Activated naive CD8-positive, alpha-beta T cell treated with anti-CD3 and anti-CD28 coated beads, Interleukin-2, amount 50 U/mL, for 16 hours (primary cell): ENCODE results near the gene AMBRA1.
"Not testable (repeated sequence)": the region's sequence is repeated elsewhere in the genome, so short reads cannot be mapped to it uniquely, and the experiment has no call there.

Experiments used
- DNase-seq: peaks from one replicate; pipeline ENCODE4 v3.0.0-alpha.2; 2020; ENCODE audit warnings: low read depth, low spot score

The AMBRA1 gene

DNA sequence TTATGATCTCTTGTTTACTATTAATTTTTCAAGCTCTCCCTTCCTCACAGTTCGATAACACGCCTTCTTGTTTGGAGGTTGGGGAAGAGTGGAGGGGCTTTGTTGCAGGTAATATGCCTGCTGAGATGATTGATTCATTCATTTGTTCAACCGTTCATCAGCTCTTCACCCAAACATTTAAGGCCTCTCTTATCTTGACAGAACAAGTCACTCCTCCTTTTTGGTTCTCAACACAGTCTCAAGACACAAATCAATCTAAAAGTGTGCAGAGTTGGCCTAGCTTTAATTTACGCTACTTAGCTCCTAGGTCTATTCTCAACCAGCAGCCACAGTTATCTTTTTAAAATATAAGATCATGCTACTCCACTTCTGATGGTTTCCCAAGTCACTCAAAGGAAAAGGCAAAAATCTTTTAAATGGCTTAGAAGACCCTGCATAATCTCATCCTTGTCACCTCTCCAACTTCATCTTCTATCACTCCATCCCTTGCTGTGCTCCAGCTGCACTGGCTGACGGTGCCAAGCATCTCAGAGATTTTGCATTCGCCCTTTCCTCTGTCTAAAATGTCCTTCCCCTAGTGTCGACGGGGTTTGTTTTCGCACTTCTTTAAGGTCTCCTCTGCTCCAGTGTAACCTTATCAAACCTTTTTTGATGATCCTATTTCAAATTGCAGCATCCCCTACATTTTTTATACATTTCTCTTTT, 60.3 kb downstream of the AMBRA1 start:
- no peak for DNase-seq

DNA sequence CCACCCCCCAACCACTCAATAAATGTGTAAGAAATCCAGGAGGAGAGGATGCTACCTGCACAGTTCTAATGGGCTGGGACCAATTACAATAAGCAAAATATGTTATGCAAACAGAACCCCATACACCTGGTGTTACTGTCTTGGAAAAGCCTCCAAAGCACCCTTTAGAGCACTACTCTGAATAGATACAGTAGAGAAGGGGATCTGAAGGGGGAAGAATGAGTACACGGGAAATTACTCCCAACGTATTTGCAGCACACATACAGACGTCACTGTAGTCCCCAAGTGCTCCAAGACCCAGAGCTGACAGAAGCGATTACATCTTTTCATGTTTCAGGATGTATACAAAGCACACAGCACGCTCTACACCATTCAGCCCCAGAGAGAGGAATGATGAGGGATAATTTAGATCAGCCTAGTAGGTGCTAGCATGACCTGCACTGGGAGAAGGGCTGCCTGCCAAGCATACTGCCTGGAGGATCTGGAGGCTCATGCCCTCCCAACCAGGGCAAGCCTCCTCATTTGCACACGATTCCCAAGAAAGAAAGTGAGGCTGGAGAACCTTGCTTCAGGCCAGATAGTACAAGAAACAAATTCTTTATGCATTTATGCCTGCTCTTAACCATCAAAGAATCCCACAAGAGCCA, 63.8 kb downstream of the AMBRA1 start:
- DNase-seq, result no peak

DNA sequence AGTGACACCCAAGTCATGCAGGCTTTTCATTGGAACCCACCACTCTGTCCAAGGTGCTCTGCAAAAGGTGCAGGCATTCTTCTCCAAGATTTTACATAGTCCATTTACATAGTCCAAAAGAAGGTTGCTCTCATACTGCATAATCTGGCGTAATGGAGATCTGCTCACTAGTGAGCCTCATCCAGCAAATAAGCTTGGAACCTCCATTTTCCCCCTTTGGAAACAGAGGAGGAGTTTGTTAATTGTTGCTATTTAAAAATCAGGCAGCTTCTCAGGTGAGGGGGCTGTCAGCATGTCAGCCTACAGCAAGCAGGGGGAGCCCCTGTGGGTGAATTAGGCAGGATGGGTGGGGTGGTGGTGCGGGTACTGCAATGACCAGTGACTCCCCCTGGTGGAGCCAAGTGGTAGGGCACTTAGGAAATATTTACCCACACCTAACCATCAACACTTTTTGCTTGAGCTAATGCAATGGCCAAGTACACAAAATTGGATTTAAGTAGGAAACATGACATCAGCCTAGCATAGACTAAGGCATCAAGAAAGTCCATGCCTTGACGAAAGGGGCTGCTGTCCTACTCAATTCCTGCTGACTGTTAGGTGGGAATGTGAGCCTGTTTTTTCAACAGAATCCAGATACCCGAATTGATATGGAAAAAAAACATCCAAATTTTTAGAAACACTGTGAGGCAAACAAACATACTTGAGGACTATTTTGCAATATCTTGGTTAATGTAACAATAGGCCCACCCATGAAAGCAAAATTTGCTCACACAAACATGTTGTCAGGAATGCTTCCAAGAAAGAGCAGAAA, 64.5 kb downstream of the AMBRA1 start:
- peak; percentile 62 for DNase-seq

DNA sequence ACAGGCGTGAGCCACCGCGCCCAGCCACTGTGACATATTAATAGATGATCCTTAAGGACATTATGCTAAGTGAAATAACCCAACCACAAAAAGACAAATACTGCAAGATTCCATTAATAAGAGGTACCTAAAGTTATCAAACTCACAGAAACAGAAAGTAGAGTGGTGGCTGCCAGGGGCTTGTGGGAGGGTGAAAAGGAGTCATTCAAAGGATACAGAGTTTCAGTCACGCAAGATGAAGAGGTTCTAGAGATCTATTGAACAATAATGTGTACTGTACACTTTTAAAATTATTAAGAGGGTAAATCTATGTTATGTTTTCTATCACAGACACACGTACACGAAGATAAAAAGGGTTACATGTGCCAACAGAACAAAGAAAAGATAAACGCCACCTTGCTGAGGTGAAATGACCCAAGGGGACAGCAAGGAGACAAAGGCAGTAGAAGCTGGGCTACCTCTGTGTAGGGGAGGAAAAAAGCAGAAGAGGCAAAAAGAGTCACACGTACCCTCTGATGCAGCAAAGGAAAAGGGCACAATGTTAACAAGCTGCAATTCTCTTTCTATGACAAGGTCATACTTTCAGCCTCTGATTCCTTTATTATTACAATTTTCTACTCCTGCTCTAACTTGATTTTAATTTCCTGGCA, 65.3 kb downstream of the AMBRA1 start:
- no peak for DNase-seq

DNA sequence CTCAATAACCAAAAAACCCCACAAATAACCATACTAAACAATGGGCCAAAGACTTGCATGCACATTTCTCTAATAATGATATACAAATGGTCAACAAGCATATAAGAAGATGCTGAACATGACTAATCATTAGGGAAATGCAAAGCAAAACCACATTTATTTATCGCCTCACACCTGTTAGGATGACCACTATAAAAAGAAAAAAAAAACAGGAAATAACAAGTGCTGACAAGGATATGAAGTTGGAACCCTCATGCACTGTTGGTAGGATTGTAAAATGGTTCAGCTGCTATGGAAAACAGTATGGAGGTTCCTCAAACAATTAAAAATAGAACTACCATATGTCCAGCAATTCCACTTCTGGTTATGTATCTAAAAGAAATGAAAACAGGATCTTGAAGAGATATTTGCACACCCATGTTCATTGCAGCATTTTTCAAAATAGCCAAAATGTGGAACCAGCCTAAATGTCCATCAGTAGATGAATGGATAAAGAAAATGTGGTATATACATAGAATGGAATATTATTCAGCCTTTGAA, 66.2 kb downstream of the AMBRA1 start:
- DNase-seq, result no peak

DNA sequence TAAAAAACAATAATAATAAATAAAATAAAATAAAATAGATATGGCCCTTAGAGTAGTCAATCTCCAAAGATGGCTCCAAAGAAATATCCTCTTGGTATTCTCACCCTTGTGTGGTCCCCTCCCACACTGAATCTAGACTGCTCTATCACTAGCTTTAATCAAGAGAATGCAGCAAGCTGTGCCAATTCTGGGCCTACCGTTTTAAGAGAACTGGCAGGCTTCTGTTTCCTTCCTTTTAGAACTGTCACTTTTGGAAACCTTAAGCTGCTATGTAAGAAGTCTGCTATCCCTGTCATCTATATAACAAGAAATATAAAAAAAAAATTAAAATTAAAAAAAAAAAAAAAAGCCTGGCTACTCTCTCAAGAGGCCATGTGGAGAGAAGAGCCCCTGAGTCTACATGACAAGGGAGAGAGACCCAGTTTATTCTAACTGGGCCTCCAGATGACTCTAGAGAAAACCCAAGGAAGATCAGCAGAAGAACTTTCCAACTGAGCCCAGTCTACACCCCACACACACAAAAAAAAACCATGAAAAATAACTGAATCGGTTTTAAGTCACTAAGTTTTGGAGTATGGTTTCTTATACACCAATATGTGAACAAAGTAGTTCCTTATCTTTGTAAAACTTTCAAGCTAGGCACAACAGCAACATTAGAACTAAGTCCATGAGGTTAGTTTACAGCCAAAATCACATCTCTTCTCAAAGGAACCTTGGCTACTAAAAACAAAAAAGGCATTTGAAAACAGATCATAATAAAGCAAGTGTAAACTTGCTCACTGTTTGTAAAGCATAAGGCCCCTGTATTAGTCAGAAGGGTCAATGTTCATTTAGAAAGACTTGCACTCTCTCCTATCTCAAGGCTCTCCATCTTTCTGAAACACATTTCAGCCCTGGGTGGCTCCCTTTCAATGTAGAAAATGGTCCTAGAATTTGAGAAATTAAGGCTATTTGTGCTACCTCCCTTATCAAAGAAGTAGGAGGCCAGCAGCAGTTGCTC, 67.3 kb downstream of the AMBRA1 start:
- no peak for DNase-seq

DNA sequence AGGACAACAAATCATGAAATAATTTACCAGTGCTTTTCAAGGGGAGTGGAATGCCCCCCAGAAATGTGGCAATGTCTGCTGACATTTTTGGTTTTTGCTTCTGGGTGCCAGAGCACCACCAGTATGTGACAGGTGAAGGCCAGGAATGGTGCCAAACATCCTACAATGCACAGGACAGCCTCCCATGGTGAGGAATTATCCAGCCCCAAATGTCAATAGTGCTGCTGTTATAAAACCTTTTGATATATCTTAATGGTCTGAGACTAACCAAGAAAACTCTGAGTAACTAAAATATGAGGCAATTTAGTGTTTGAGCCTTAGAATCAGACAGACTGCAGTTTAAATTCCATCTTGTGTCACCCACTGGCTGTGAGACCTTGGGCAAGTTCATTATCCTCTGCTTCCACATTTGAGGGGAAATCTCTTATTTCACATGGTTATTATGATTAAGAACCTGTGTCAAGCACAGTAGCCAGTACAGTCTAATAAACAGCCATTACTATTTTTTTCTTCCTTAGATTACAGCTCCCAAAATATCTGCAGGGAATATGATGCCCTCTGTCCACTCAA, 69.5 kb downstream of the AMBRA1 start:
- DNase-seq, result no peak

DNA sequence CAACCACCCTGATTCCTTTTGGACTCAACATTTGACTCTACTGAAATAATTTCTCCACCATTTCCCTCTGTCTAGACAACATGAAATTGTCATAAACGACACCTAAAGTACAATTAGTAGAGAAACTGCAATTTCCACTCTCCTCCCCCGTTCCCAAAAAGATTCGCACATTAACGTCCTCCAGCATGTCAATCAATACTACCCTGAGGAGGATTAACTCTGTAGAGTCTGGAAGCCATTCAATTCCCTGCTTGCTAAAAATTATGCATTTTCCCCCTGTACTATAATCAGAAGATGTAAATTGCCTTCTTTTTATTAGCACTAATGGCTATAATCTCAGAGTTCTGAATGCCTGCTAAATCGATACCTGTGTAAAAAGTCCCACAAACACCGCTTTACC, 70.5 kb downstream of the AMBRA1 start:
- DNase-seq, result no peak

DNA sequence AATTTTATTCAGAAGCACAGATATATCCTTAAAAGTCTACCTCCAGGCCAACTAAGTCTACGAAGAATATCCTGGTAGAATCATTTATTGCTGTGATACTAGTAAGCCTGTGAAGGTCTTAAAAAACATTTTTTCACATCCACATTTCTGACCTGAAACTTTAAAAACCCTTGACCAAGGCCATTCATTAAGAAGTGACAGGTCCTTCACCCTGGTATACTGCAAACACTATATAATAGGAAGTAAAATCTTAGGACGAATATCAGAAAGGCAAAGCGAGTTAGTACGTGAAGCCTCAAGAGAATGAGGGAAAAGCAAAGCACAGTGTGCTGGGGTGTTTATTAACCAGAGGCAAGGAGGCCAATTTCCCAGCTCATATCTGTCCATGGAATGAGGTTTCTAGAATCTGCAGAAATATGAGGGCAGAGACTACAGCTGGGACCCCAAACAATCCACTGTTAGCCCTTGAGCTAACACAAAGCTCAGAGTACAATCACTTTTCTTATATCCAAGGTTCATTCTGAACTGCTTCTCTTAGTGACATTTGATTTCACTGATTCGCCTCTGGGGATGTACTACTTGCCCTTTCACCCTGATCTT, 71.0 kb downstream of the AMBRA1 start:
- DNase-seq, result no peak

DNA sequence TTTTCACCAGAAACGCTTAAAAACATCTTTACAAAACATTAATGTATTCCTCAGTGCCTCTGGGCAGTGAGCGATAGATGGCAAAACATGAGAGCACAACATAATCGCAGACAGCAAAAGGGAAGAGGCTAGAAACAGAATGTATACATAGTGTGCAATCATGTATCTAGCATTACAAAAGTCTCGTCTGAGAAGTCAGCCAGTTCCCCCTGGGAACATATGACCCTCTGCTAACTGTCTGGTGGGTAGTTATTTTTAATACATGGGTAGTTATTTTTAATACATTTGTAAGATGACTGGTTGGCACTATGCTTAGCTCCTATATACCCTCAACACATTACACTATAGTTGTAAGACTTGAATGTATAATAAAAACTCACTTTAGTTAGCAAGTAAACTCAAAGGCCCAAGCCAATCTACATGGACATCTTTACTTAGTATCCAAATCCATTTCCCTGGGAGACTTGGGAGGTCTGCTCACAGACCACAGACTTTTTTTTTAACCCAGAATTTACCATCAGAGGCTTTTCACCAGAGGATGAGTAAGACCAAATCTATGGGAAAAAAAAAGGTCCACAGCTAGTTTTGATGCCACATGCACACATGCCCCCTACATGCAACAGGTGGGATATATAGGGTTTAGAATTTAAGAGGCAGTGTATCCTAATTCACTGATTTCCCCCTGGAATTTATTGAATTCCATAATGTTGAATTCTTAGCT, 71.7 kb downstream of the AMBRA1 start:
- no peak for DNase-seq

DNA sequence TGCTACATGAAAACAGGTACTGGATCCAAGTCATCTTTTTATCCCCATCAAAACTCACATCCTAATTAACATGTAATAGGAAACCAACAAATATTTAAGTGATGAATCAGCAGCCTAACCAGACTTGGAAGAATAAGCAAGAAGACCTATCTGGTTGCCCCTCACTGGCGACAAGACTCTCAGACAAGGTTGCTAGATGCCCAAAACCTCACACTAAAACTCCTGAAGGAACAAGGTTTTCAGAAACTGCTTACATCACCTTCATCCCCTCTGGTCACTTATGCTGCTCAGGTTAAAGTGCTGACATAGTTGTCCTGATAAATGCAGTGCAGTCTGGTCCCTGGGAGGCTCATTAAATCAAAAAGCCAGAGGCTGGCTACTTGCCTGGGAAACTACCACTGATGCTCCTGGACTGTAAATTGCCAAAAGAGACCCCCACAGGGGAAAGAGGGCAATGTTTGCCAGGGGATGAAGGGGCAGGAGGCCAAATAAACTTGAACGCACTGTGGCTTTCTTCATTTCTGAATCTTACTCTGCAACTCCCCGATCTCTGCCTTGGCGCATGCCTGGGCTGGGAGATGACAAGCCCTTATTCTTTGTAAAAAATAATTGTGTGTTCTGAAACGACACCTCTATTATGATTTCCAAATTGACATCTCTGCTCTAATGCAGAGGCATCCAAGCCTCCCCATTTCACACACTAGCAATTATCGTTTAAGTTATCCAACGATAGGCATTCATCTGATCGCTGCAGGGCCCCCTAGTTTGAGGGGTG, 72.7 kb downstream of the AMBRA1 start:
- no peak for DNase-seq

DNA sequence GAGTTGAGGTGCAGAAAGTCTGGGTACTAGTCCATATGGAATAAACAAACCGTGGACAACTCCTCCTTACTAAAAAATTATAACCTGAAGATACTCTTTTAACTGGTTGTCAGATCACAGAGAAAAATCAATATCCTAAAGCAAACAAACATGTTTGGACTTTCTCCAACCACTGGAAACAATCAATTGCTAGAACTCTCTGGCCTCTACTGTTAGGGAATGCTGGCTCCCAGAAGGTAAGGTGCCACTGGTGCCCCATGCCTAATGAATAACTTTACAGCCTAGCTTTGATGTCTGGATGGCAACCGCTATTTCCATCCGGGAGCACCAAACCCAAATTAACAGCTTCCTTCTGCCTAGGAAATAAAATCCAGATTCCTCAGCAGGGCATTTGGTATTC, 74.5 kb downstream of the AMBRA1 start:
- DNase-seq, result no peak

DNA sequence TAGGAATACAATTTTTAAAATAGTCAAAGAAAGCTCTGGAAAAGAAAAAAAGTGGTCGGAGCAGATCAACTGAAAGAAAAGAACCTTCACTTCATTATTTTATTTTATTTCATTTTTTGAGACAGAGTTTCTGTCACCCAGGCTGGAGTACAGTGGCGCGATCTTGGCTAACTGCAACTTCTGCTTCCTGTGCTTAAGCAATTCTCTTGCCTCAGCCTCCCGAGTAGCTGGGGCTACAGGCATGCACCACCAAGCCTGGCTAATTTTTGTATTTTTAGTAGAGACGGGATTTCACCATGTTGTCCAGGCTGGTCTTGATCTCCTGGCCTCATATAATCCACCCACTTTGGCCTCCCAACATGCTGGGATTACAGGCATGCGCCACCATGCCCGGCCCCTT, 74.9 kb downstream of the AMBRA1 start:
- DNase-seq, result not testable (repeated sequence)

DNA sequence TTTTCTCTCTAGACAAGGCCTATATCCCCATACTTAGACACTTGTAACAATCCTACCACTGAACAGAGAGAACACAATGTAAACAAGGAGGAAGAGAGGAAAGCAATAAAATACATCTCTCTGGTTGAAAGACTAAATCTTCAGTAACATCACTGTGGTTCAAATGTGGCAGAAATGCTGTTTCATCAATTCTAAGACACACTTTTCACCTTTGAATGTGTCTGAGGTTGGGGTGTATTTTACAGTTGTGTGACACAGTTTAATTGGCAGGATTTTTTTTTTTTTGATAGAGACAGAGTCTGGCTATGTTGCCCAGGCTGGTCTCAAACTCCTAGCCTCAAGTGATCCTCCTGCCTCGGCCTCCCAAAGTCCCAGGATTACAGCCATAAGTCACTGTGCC, 79.5 kb downstream of the AMBRA1 start:
- no peak for DNase-seq

DNA sequence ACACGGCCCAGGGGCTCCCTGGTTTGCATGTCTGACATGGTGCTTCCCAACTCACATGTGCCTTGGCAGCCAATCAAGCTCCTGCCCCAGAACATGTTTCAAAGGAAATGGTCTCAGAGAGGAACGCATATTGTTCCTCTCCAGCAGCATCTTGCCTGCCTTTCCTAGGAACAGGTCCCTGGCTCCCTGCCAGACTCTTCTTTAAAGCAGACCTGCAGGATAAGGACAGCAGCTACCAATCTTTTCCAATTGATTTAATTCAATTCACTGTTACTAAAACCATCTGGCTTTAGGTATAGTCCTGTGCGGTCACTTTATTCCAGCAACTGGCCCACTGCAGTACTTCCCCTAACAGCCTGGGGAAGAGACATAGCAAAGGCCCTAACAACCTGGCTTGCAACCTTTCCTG, 79.9 kb downstream of the AMBRA1 start:
- DNase-seq, result no peak

DNA sequence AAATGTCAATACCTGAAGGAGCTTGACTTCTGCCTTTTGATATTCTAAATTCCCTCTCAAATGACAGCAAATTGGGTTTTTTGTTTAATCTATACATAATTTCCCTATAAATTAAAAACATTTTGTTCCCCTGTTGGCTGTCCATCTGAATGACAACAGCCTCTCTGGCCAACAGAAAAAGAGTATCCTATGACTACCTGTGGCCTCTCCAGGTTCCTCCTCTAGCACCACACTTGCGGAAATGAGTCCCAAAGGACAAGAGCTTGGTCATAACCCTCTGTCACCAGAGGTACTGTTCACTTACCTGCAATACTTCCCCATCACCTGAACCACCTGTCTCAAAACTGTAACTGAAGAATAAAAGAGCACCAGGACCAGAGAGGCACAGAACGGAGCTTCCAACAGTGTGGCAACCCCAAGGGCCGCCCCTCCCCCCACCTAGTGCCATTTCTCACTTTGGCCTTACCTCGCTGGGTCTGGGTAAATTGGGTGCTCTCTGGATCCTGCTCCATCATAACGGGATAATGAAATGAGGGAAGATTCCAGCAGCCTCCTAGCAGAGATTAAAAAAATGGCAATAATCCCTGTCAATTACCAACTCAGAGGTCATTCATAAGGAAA, 81.5 kb downstream of the AMBRA1 start:
- DNase-seq, result no peak

DNA sequence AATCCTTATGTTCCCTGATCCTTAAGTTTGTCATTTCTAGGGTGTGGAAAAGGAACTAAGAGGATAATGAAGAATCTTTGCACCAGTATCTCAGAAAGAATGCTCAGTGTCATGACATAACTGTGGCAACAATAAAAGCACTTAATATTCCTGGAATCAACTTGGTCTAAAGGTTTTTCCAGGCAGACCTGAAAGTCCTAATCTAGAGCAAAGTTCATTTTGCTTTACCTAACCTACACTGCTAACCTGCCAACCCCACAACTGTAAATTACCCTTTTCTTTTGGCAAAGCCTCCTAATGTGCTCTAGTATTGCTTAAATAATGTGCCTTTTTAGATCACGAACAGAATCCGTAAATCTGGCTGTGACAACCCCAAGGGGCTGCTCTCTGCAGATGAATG, 82.5 kb downstream of the AMBRA1 start:
- no peak for DNase-seq

DNA sequence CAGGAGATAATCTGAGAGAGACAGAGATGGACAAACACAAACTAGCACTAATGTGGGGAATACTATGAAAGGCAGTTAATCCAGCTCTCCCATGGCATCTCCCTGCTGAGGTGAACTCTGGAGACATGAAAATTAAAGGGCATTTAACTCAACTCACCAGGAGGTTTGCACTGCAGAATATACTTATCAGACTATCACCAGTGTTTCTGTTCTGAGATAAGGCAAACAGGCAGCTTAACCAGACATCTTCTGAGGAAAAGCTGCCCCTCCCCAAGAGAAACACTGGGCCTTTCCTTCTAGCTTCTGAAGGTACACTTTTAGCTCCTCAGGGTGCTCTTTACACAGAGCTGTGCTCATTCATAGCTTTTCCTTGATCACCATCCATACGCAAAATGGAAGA, 85.5 kb downstream of the AMBRA1 start:
- no peak for DNase-seq
